ENCODE results near the gene ICOS.

DNA sequence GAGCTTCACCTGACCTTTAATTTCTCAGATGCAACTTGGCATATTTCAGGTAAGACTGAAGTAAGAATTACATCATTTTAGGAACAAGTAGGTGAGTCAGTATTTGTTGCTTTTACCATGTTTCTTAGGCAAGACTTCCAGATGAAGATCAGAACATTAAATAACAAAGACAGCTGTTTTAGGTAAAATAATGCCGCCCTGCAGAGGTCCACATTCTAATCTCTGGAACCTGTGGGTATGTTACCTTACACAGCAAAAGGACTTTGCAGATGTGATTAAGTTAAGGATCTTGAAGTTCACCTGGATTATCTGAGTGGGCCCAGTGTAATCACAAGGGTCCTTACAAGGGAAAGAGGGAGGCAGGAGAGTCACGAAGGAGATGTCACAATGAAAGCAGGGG lies 39.3 kb downstream of the ICOS start:
- TF ChIP-seq, protein P1, sequence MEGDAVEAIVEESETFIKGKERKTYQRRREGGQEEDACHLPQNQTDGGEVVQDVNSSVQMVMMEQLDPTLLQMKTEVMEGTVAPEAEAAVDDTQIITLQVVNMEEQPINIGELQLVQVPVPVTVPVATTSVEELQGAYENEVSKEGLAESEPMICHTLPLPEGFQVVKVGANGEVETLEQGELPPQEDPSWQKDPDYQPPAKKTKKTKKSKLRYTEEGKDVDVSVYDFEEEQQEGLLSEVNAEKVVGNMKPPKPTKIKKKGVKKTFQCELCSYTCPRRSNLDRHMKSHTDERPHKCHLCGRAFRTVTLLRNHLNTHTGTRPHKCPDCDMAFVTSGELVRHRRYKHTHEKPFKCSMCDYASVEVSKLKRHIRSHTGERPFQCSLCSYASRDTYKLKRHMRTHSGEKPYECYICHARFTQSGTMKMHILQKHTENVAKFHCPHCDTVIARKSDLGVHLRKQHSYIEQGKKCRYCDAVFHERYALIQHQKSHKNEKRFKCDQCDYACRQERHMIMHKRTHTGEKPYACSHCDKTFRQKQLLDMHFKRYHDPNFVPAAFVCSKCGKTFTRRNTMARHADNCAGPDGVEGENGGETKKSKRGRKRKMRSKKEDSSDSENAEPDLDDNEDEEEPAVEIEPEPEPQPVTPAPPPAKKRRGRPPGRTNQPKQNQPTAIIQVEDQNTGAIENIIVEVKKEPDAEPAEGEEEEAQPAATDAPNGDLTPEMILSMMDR (conservative IDR thresholded peaks at IDR 0.05; ENCODE audit: low read length), result no peak
- TF ChIP-seq EZH2phosphoT487 (IDR thresholded peaks at IDR 0.05; ENCODE audit: borderline replicate concordance), result no peak
